Measurements from ENCODE around the gene PAK6. TPM values are rescaled to one million over a fixed set of nuclear protein-coding genes. Genes with fewer than 3 reads are reported as not detected.

The PAK6 gene
- total RNA-seq, 4 donors from 2014 or later: 0.94 to 4.6 (median 1.6) TPM

DNA sequence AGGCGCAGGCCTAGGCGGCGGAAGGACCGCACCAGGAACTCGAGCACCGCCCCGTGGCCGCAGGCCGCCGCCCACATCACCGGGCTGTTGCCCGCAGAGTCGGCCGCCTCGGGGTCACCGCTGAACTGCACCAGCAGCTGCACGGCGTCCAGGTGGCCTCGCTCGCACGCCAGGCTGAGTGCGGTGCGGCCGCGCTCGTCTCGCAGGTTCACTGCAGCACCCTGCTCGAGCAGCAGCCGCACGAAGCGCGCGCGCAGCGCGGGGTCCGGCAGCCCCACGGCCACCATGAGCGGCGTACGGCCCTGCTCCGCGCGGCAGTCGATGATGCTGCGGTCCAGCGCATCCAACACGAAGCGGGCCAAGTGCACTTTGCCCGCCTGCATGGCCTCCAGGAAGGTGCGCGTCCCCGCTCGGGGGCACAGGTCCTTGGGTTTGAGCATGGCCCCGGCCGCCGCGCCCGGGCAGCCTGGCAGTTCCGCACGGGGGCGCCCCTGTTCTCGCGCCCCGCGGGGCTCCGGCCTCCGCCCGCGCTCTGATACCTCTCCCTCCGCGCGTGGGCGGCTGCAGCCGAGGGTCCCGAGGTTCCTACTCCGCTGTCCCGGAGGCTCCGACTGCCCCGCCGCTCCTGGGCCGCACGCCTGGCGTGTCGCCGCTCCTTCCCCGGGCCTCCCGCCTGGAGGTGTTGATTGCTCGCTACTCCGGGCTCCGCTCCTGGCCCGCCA is 43.4 kb downstream of the PAK6 start:
- Histone ChIP-seq H3K4me3 (peak overlapping the region; percentile 13 to 46), H3K27me3 (peaks cover 76% of the 10 kb centered on the region), H3K27ac (no peak overlapping the region), H3K36me3 (no peaks in the 10 kb centered on the region), H3K4me1 (peaks cover 0 to 39% (median 20%) of the 10 kb centered on the region in 3 donors), H3K9me3 (no peaks in the 10 kb centered on the region)
- no CpG with 5 or more reads among the region's 92 CpGs for WGBS, 2 donors (ENCODE audit: low coverage in 1 of 2)
- ATAC-seq: peak; percentile 24
- no peak for TF ChIP-seq POLR2A (IDR thresholded peaks at IDR 0.05)
- TF ChIP-seq CTCF (IDR thresholded peaks at IDR 0.05): peak in 3 of 4 experiments; percentile 3 to 52 (median 9)
- TF ChIP-seq POLR2AphosphoS5 (IDR thresholded peaks at IDR 0.05): no peak
- no peak for TF ChIP-seq EP300 (IDR thresholded peaks at IDR 0.05)

GRCh38 chr15:40282869-40283614 is 44.2 kb downstream of the PAK6 start, which contains the start of gene ANKRD63:
ANKRD63 (minus strand) TSS chr15:40283064; CDS start chr15:40282586, 478 bp downstream.
- Histone ChIP-seq H3K4me3 (peak within 1 kb of the TSS; percentile 13 to 46), H3K4me1 (peaks cover 0 to 39% (median 20%) of the 10 kb centered on the region in 3 donors), H3K27ac (no peak within 1 kb of the TSS), H3K36me3 (no peaks in the 10 kb centered on the region), H3K9me3 (no peaks in the 10 kb centered on the region), H3K27me3 (peaks cover 71% of the 10 kb centered on the region)
- no peak for ATAC-seq
- WGBS, 2 donors (ENCODE audit: low coverage in 1 of 2): no CpG with 5 or more reads among the region's 76 CpGs
- no peak for TF ChIP-seq POLR2A (IDR thresholded peaks at IDR 0.05)
- TF ChIP-seq CTCF (IDR thresholded peaks at IDR 0.05): no peak
- TF ChIP-seq EP300 (IDR thresholded peaks at IDR 0.05): no peak
- TF ChIP-seq POLR2AphosphoS5 (IDR thresholded peaks at IDR 0.05): no peak

DNA sequence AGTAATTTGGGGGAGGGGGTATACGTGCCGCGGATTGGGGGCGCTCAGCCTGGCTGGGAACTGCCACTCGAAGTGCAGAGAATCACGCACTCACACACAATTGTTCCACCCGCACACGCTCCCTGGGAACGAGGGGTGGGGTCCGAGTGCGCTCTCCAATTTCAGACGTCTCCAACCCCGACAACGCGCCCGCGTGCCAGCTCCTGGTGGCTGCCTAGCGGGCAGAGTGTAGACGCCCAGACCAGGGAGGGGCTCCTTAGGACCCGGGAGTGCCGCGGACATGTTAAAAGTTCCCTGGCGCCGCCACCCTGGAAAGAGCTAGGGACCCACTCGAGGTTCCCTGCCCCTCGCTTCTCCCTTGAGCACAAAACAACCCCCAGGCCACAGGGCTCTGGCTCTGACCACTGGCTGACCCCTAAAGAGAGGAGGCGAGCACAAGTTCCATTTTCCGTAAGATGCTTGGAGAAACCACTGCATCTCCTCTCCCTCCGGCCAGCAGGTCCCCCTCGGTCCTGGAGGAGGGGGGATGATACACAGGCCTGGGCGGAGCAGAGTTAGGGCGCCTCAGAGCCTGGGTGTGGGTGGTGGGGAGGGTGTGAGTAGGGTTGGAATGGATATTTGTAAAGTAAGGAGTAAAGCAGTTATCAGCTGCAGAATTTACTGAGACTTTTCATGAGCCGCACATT is 44.9 kb downstream of the PAK6 start:
- Histone ChIP-seq H3K36me3 (no peaks in the 10 kb centered on the region), H3K9me3 (no peaks in the 10 kb centered on the region), H3K4me1 (peaks cover 0 to 39% (median 20%) of the 10 kb centered on the region in 3 donors), H3K27me3 (peaks cover 71% of the 10 kb centered on the region), H3K4me3 (no peak overlapping the region), H3K27ac (no peak overlapping the region)
- WGBS, 2 donors (ENCODE audit: low coverage in 1 of 2): 47% methylated on average over 17 of the region's 33 CpGs; no CpG with 5 or more reads in 1 of the 2 donors
- ATAC-seq: no peak
- no peak for TF ChIP-seq CTCF (IDR thresholded peaks at IDR 0.05)

DNA sequence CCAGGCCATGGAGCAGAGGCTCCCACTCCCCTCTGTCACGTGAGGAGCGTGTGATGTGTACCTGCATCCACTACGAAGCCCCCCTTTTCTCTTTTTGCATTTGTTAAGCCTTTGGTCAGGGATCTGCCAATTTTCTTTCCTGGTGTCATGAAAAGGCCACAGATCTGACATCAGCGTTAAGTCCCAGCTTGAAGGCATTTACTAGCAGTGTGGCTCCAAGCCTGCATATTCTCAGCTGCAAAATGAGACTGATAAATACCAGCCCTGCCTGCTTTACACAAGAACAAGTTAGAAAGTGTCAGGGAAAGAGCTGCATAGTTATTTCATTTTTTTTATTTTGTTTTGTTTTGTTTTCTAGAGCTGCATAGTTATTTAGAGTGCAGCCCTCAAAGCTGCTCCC is 46.3 kb downstream of the PAK6 start:
- Histone ChIP-seq H3K4me3 (no peak overlapping the region), H3K4me1 (peaks cover 0 to 27% (median 17%) of the 10 kb centered on the region in 3 donors), H3K27ac (no peak overlapping the region), H3K36me3 (no peaks in the 10 kb centered on the region), H3K27me3 (peaks cover 60% of the 10 kb centered on the region), H3K9me3 (no peaks in the 10 kb centered on the region)
- ATAC-seq: no peak
- 40 to 100% methylated on average over 2 to 3 of the region's 4 CpGs for WGBS, 2 donors (ENCODE audit: low coverage in 1 of 2)
- no peak for TF ChIP-seq EP300 (IDR thresholded peaks at IDR 0.05)
- no peak for TF ChIP-seq POLR2A (IDR thresholded peaks at IDR 0.05)
- TF ChIP-seq POLR2AphosphoS5 (IDR thresholded peaks at IDR 0.05): peak; percentile 17

DNA sequence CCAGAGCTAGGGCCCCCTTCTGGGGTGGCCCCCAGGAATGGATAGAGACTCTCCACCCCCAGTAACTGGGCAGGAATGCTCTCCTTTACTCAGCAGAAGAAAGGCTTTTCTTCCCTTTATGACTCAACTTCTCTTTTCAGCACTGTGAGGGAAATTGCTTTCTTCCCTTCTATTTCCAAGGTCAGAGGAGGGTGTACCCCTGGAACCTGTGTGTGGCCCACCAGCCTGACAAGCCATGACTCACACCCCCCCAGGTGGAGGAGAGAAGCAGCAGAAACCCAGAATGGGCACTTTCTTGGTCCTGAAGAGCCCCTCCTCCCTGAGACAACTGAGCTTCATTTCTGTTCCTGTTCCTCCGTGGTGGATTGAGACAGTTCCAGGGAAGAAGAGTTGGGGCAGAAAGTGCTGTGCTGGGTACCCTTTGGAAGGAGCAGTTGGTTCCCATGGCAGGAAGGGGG is 46.7 kb downstream of the PAK6 start:
- no peak overlapping the region for H3K4me3 ChIP-seq
- no peaks in the 10 kb centered on the region for H3K9me3 ChIP-seq
- no peaks in the 10 kb centered on the region for H3K36me3 ChIP-seq
- ATAC-seq: no peak
- TF ChIP-seq EP300 (IDR thresholded peaks at IDR 0.05) (no peak), POLR2AphosphoS5 (IDR thresholded peaks at IDR 0.05) (no peak), CTCF (IDR thresholded peaks at IDR 0.05) (no peak), POLR2A (IDR thresholded peaks at IDR 0.05) (no peak)
- H3K27me3 ChIP-seq: peaks cover 56% of the 10 kb centered on the region
- no peak overlapping the region for H3K27ac ChIP-seq
- peaks cover 0 to 28% (median 17%) of the 10 kb centered on the region in 3 donors for H3K4me1 ChIP-seq
- WGBS, 2 donors (ENCODE audit: low coverage in 1 of 2): no CpG with 5 or more reads among the region's 1 CpG

Measured in gastroesophageal sphincter (tissue), 4 donors.